Measurements from ENCODE around the gene NRDE2. TPM values are rescaled to one million over a fixed set of nuclear protein-coding genes. Genes with fewer than 3 reads are reported as not detected.

Gene NRDE2
- total and polyA plus RNA-seq, 8 donors, result 17.4 to 25.7 (median 21.5) TPM

- Histone ChIP-seq H3K27me3 (no peaks in the 10 kb centered on the region), H3K9me3 (no peaks in the 10 kb centered on the region), H3K27ac (no peak overlapping the region), H3K4me3 (no peak overlapping the region), H3K4me1 (peaks cover 0 to 13% of the 10 kb centered on the region in 2 donors), H3K36me3 (peaks cover 0 to 94% of the 10 kb centered on the region in 2 donors)
- intact Hi-C loops (cut with DNase I), result no loop called here
- no peak for TF ChIP-seq CTCF (IDR thresholded peaks at IDR 0.05)
- ATAC-seq (no peak), DNase-seq (no peak)
Measured at GRCh38 chr14:90287791-90288190, 44.0 kb downstream of the NRDE2 start.

GRCh38 chr14:90281756-90282155 lies 50.0 kb downstream of the NRDE2 start:
- ATAC-seq (no peak), DNase-seq (no peak)
- H3K36me3 ChIP-seq, result peaks cover 0 to 92% of the 10 kb centered on the region in 2 donors
- no peaks in the 10 kb centered on the region for H3K9me3 ChIP-seq
- TF ChIP-seq CTCF (IDR thresholded peaks at IDR 0.05), result no peak
- no peak overlapping the region for H3K4me3 ChIP-seq
- no peaks in the 10 kb centered on the region for H3K4me1 ChIP-seq
- intact Hi-C loops (cut with DNase I), result no loop called here
- H3K27me3 ChIP-seq, result no peaks in the 10 kb centered on the region
- no peak overlapping the region for H3K27ac ChIP-seq

- Histone ChIP-seq H3K4me3 (no peak overlapping the region), H3K27me3 (no peaks in the 10 kb centered on the region)
- no peak for TF ChIP-seq CTCF (IDR thresholded peaks at IDR 0.05)
Measured at GRCh38 chr14:90281261-90281660, 50.5 kb downstream of the NRDE2 start.

GRCh38 chr14:90280096-90280495 lies 51.6 kb downstream of the NRDE2 start:
- DNase-seq (no peak), ATAC-seq (no peak)
- H3K36me3 ChIP-seq, result peaks cover 0 to 92% of the 10 kb centered on the region in 2 donors
- no peak overlapping the region for H3K4me3 ChIP-seq
- no peak overlapping the region for H3K27ac ChIP-seq
- no peaks in the 10 kb centered on the region for H3K9me3 ChIP-seq
- no peaks in the 10 kb centered on the region for H3K27me3 ChIP-seq
- TF ChIP-seq CTCF (IDR thresholded peaks at IDR 0.05), result no peak
- H3K4me1 ChIP-seq, result peaks cover 0 to 6% of the 10 kb centered on the region in 2 donors
- intact Hi-C loops (cut with DNase I), result no loop called here

More at GRCh38 chr14:90281261-90281660, 50.5 kb downstream of the NRDE2 start:
- H3K4me1 ChIP-seq, result no peaks in the 10 kb centered on the region
- intact Hi-C loops (cut with DNase I), result no loop called here
- ATAC-seq (no peak), DNase-seq (no peak)
- no peak overlapping the region for H3K27ac ChIP-seq
- no peaks in the 10 kb centered on the region for H3K9me3 ChIP-seq
- peaks cover 0 to 94% of the 10 kb centered on the region in 2 donors for H3K36me3 ChIP-seq

GRCh38 chr14:90278199-90279175 lies 53.3 kb downstream of the NRDE2 start:
- peaks cover 0 to 9% of the 10 kb centered on the region in 2 donors for H3K4me1 ChIP-seq
- H3K4me3 ChIP-seq, result no peak overlapping the region
- ATAC-seq, result no peak
- intact Hi-C loops (cut with DNase I), result no loop called here
- no peak for TF ChIP-seq CTCF (IDR thresholded peaks at IDR 0.05)
- no peak for DNase-seq
- H3K27me3 ChIP-seq, result no peaks in the 10 kb centered on the region
- no peak overlapping the region for H3K27ac ChIP-seq
- no peaks in the 10 kb centered on the region for H3K9me3 ChIP-seq
- H3K36me3 ChIP-seq, result peaks cover 0 to 89% of the 10 kb centered on the region in 2 donors

Data from left lung (tissue), 10 donors.